Measurements from ENCODE around the gene CHDH.

DNA sequence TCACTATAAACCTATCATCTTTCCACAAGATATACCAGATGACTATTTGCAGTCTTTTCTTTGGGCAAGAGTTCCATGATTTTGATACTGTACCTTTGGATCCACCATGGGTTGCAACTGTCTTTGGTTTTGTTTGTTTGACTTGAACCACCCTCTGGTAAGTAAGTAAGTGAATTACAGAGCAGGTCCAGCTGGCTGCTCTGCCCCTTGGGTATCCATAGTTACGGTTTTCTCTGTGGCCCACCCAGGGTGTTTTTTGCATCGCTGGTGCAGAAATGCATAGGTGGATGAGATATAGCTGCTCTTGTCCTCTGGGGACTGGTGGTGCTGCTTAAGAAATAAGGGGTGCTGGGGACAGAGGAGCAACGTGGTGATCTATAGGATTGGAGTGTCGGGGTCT lies 33.8 kb downstream of the CHDH start:
- TF ChIP-seq CTCF (IDR thresholded peaks at IDR 0.05; ENCODE audit: extremely low read depth in 1 of 2, insufficient read depth in 1 of 2, low read depth in 1 of 2, low read length in 2 of 2) (no peak), EZH2 (IDR thresholded peaks at IDR 0.05; ENCODE audit: borderline replicate concordance, low read depth, low read length, severe bottlenecking) (no peak), POLR2AphosphoS5 (IDR thresholded peaks at IDR 0.05; ENCODE audit: insufficient read depth, low read depth, low read length) (no peak), POLR2A (IDR thresholded peaks at IDR 0.05; ENCODE audit: low read depth, low read length) (no peak), FOS (IDR thresholded peaks at IDR 0.05; ENCODE audit: borderline replicate concordance, insufficient read depth, low read length) (no peak), MAX (IDR thresholded peaks at IDR 0.05; ENCODE audit: insufficient read depth, insufficient read length) (no peak), JUN (IDR thresholded peaks at IDR 0.05; ENCODE audit: borderline replicate concordance, insufficient read depth, insufficient read length, low read depth) (no peak), GATA2 (IDR thresholded peaks at IDR 0.05; ENCODE audit: insufficient read depth, insufficient read length, low read depth, low read length) (no peak), MYC (IDR thresholded peaks at IDR 0.05; ENCODE audit: low read depth, low read length) (no peak)
